KMS-11 (cell line): ENCODE measurements around the gene TMC5.

Experiments
- H2AFZ ChIP-seq: fragments of 200-600 bp; sonication (generic); 2 replicates; pipeline ENCODE4 v1.6.1; 2016; ENCODE audit warnings: antibody characterized with exemption, mixed run types, low read depth
- H3K27ac ChIP-seq: fragments of 200-600 bp; sonication (generic); 2 replicates; pipeline ENCODE4 v1.6.1; 2016; ENCODE audit warnings: mild to moderate bottlenecking, mixed run types
- H3K27me3 ChIP-seq: fragments of 200-600 bp; sonication (generic); 2 replicates; pipeline ENCODE4 v1.6.1; 2017; ENCODE audit warnings: mild to moderate bottlenecking, low read depth, mixed run types, moderate library complexity; ENCODE audit not compliant: insufficient read depth
- H3K36me3 ChIP-seq: fragments of 200-600 bp; sonication (generic); 2 replicates; pipeline ENCODE4 v1.6.1; 2017; ENCODE audit warnings: mild to moderate bottlenecking, mixed run types; ENCODE audit not compliant: insufficient read depth
- H3K4me1 ChIP-seq: fragments of 200-600 bp; sonication (generic); 2 replicates; pipeline ENCODE4 v1.6.1; 2016; ENCODE audit warnings: mild to moderate bottlenecking, low read depth, mixed run types; ENCODE audit not compliant: poor library complexity, severe bottlenecking
- H3K4me2 ChIP-seq: fragments of 200-600 bp; sonication (generic); 2 replicates; pipeline ENCODE4 v1.7.0; 2016; ENCODE audit warnings: mild to moderate bottlenecking, mixed run types
- H3K4me3 ChIP-seq: fragments of 200-600 bp; sonication (generic); IDR thresholded peaks from 2 replicates; pipeline ENCODE4 v1.6.1; 2017; ENCODE audit warnings: low read depth, low read length, mixed read lengths; ENCODE audit not compliant: insufficient read depth
- H3K79me2 ChIP-seq: fragments of 200-600 bp; sonication (generic); 2 replicates; pipeline ENCODE4 v1.6.1; 2016; ENCODE audit warnings: low read depth, mixed run types; ENCODE audit not compliant: insufficient read depth
- H3K9ac ChIP-seq: fragments of 200-600 bp; sonication (generic); 2 replicates; pipeline ENCODE4 v1.6.1; 2016; ENCODE audit warnings: mild to moderate bottlenecking, mixed run types
- H4K20me1 ChIP-seq: fragments of 200-600 bp; sonication (generic); 2 replicates; pipeline ENCODE4 v1.6.1; 2016; ENCODE audit warnings: mild to moderate bottlenecking, mixed run types; ENCODE audit not compliant: insufficient read depth
- CTCF ChIP-seq: fragments of 200-600 bp; sonication (generic); conservative IDR thresholded peaks from 2 replicates; pipeline ENCODE4 v1.6.1; 2017; ENCODE audit warnings: low read depth, mild to moderate bottlenecking, antibody characterized with exemption, low read length, moderate library complexity, mixed read lengths

Gene TMC5

GRCh38 chr16:19460397-19460796 is 42.7 kb downstream of the TMC5 start:
- no peak overlapping the region for H3K9ac ChIP-seq
- H2AFZ ChIP-seq = no peak overlapping the region
- H3K4me3 ChIP-seq = no peak overlapping the region
- H3K4me2 ChIP-seq = no peak overlapping the region
- no peak overlapping the region for H3K27ac ChIP-seq
- no peaks in the 10 kb centered on the region for H3K36me3 ChIP-seq
- H4K20me1 ChIP-seq = no peaks in the 10 kb centered on the region
- H3K4me1 ChIP-seq = no peaks in the 10 kb centered on the region
- TF ChIP-seq CTCF = no peak
- no peaks in the 10 kb centered on the region for H3K79me2 ChIP-seq
- H3K27me3 ChIP-seq = no peaks in the 10 kb centered on the region

GRCh38 chr16:19463468-19464315 is 46.0 kb downstream of the TMC5 start:
- no peak for TF ChIP-seq CTCF
- H3K4me3 ChIP-seq = no peak overlapping the region
- no peak overlapping the region for H3K9ac ChIP-seq
- no peak overlapping the region for H3K27ac ChIP-seq
- H3K4me2 ChIP-seq = no peak overlapping the region
- H3K36me3 ChIP-seq = no peaks in the 10 kb centered on the region
- H3K27me3 ChIP-seq = no peaks in the 10 kb centered on the region
- H3K4me1 ChIP-seq = no peaks in the 10 kb centered on the region
- no peak overlapping the region for H2AFZ ChIP-seq
- no peaks in the 10 kb centered on the region for H3K79me2 ChIP-seq
- no peaks in the 10 kb centered on the region for H4K20me1 ChIP-seq

DNA sequence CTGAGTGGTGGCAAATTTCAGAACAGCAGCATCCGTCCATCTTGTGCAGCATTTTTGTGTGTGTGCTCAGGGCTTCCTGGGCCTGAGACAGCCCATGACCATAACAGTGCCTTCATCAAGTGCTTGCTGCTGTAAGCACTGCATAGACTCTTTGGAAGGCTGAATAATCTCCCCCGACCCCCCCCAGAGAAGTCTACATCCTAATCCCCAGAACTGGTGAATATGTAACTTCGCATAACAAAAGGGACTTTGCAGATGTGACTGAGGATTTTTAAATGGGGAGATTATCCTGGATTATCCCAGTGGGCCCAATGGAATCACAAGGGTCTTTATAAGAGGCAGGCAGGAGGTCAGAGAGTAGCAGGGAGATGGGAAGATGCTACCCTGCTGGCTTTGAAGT is 50.6 kb downstream of the TMC5 start:
- H3K36me3 ChIP-seq = no peaks in the 10 kb centered on the region
- H4K20me1 ChIP-seq = no peaks in the 10 kb centered on the region
- H3K27ac ChIP-seq = no peak overlapping the region
- H3K4me1 ChIP-seq = no peaks in the 10 kb centered on the region
- no peak overlapping the region for H3K4me3 ChIP-seq
- no peak overlapping the region for H3K4me2 ChIP-seq
- no peaks in the 10 kb centered on the region for H3K79me2 ChIP-seq
- no peak overlapping the region for H2AFZ ChIP-seq
- no peak for TF ChIP-seq CTCF
- no peaks in the 10 kb centered on the region for H3K27me3 ChIP-seq
- no peak overlapping the region for H3K9ac ChIP-seq

GRCh38 chr16:19472482-19472881 is 54.8 kb downstream of the TMC5 start:
- no peaks in the 10 kb centered on the region for H3K4me1 ChIP-seq
- H3K4me2 ChIP-seq = no peak overlapping the region
- no peak overlapping the region for H3K9ac ChIP-seq
- no peak for TF ChIP-seq CTCF
- H3K27ac ChIP-seq = no peak overlapping the region
- no peaks in the 10 kb centered on the region for H3K36me3 ChIP-seq
- H3K27me3 ChIP-seq = no peaks in the 10 kb centered on the region
- H3K79me2 ChIP-seq = no peaks in the 10 kb centered on the region
- H3K4me3 ChIP-seq = no peak overlapping the region
- no peaks in the 10 kb centered on the region for H4K20me1 ChIP-seq
- H2AFZ ChIP-seq = no peak overlapping the region
